Parathyroid adenoma (tissue), 2 donors: Measurements from ENCODE around the gene ITCH.

Source experiments
- H2AFZ ChIP-seq: fragments of 300-600 bp; sonication (generic); one replicate; pipeline ENCODE4 v1.7.0; 2017; ENCODE audit warnings: antibody characterized with exemption, mild to moderate bottlenecking
- H3K27ac ChIP-seq: fragments of 300-600 bp; sonication (generic); one replicate; pipeline ENCODE4 v1.7.0; 2017
- H3K27me3 ChIP-seq: fragments of 300-600 bp; sonication (generic); one replicate; pipeline ENCODE4 v1.7.0; 2017; ENCODE audit warnings: low read length; ENCODE audit not compliant: control insufficient read depth, insufficient read depth
- H3K36me3 ChIP-seq: fragments of 300-600 bp; sonication (generic); one replicate; pipeline ENCODE4 v1.7.0; 2017; ENCODE audit warnings: low read length; ENCODE audit not compliant: control insufficient read depth, insufficient read depth
- H3K4me1 ChIP-seq: fragments of 300-600 bp; sonication (generic); one replicate; pipeline ENCODE4 v1.7.0; 2017; ENCODE audit warnings: control low read depth
- H3K4me2 ChIP-seq: fragments of 300-600 bp; sonication (generic); one replicate; pipeline ENCODE4 v1.7.0; 2017; ENCODE audit warnings: low read length
- H3K4me3 ChIP-seq: fragments of 300-600 bp; sonication (generic); one replicate; pipeline ENCODE4 v1.7.0; 2017; ENCODE audit warnings: low read depth, low read length
- H3K79me2 ChIP-seq: fragments of 300-600 bp; sonication (generic); one replicate; pipeline ENCODE4 v1.7.0; 2017; ENCODE audit warnings: control low read depth
- H3K9ac ChIP-seq: fragments of 300-600 bp; sonication (generic); one replicate; pipeline ENCODE4 v1.7.0; 2017; ENCODE audit warnings: mild to moderate bottlenecking
- H3K9me3 ChIP-seq: fragments of 300-600 bp; sonication (generic); one replicate; pipeline ENCODE4 v1.7.0; 2017; ENCODE audit warnings: low read length; ENCODE audit not compliant: control insufficient read depth
- TF ChIP-seq, protein P1 (sequence below): fragments of 300-600 bp; sonication (generic); IDR thresholded peaks from one replicate; pipeline ENCODE4 v1.7.0; 2017; ENCODE audit warnings: antibody characterized with exemption, mild to moderate bottlenecking
- donor health status: primary hyperparathyroidism.

Gene ITCH

DNA sequence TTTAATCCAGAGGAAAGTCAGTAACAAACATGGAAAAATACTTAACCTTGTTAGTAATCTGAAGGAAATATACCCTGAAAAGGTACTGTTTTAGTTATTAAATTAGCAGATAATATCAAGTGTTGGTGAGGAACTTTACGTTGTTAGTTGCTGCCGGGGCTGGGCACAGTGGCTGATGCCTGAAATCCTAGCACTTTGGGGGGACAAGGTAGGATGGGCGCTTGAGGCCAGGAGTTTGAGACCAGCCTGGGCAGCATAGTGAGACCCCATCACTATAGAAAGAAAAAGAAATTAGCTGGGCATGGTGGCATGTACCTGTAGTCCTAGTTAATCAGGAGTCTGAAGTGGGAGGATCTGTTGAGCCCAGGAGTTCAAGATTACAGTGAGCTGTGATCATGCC, 80.5 kb downstream of the ITCH start:
- Histone ChIP-seq H2AFZ (no peak overlapping the region), H3K4me3 (no peak overlapping the region), H3K9me3 (no peaks in the 10 kb centered on the region), H3K9ac (no peak overlapping the region), H3K4me1 (no peaks in the 10 kb centered on the region), H3K4me2 (no peak overlapping the region), H3K27ac (no peak overlapping the region), H3K79me2 (no peaks in the 10 kb centered on the region), H3K36me3 (no peaks in the 10 kb centered on the region), H3K27me3 (no peaks in the 10 kb centered on the region)
- TF ChIP-seq, protein P1, sequence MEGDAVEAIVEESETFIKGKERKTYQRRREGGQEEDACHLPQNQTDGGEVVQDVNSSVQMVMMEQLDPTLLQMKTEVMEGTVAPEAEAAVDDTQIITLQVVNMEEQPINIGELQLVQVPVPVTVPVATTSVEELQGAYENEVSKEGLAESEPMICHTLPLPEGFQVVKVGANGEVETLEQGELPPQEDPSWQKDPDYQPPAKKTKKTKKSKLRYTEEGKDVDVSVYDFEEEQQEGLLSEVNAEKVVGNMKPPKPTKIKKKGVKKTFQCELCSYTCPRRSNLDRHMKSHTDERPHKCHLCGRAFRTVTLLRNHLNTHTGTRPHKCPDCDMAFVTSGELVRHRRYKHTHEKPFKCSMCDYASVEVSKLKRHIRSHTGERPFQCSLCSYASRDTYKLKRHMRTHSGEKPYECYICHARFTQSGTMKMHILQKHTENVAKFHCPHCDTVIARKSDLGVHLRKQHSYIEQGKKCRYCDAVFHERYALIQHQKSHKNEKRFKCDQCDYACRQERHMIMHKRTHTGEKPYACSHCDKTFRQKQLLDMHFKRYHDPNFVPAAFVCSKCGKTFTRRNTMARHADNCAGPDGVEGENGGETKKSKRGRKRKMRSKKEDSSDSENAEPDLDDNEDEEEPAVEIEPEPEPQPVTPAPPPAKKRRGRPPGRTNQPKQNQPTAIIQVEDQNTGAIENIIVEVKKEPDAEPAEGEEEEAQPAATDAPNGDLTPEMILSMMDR: no peak

DNA sequence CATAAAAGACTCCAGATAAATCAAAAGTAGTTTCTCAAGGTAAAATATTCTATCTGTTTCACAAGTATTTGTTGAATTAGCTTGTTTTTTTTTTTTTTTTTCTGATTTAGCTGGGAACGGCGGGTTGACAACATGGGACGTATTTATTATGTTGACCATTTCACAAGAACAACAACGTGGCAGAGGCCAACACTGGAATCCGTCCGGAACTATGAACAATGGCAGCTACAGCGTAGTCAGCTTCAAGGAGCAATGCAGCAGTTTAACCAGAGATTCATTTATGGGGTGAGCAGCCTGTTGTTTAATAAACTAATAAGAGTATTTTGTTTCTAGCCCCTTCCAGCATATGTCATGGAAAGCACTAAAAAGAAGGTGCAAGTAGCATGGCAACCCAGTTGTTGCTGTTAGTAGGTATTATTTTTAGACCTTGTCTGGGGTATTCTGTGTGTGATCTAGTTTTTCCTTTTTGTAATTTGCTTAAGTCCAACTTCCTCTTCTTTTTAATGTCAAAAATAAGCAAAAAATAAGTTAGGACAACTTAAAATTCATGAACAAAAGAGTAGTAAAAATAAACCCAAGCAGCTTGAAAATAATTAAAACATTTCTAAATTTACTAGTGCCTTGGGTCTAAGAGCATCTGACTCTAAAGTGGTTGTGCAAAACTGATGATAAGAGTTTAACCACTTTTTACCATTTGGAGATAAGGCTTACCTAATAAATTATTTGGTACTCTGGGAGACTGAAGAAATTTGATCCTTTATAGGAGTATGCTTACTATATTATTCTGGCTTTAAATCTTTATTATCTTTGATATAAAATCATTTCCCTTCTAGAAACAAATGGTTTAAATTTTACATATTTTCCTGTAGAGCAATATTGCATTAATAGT, 82.3 kb downstream of the ITCH start:
- no peak overlapping the region for H3K4me2 ChIP-seq
- H3K9ac ChIP-seq: no peak overlapping the region
- H3K27ac ChIP-seq: no peak overlapping the region
- H3K9me3 ChIP-seq: no peaks in the 10 kb centered on the region
- H3K4me1 ChIP-seq: no peaks in the 10 kb centered on the region
- H3K4me3 ChIP-seq: no peak overlapping the region
- H2AFZ ChIP-seq: no peak overlapping the region
- H3K79me2 ChIP-seq: no peaks in the 10 kb centered on the region
- H3K36me3 ChIP-seq: no peaks in the 10 kb centered on the region
- TF ChIP-seq, protein P1: no peak
- H3K27me3 ChIP-seq: no peaks in the 10 kb centered on the region

DNA sequence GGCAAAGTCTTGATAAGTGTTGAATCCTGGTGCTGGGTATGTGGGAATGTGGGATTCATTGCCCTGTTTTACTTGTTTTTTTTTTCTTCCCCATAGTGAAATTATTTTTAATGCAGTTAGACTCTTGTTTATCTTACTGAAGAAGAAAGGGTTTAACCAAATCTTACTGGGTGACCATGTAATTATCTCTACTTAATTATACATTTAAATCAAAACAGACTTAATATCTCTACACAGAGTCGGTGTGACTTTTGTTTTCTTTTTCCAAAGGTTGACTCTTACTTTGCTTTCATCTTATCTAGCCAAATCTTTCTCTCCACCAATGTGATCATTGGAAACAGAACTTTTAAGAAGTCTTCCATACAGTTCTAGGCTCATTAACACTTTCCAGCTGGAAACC, 85.4 kb downstream of the ITCH start:
- H3K9me3 ChIP-seq: no peaks in the 10 kb centered on the region
- no peak overlapping the region for H3K4me2 ChIP-seq
- no peak overlapping the region for H3K9ac ChIP-seq
- no peak overlapping the region for H2AFZ ChIP-seq
- TF ChIP-seq, protein P1: no peak
- H3K4me3 ChIP-seq: no peak overlapping the region
- no peaks in the 10 kb centered on the region for H3K4me1 ChIP-seq
- no peaks in the 10 kb centered on the region for H3K79me2 ChIP-seq
- H3K27me3 ChIP-seq: no peaks in the 10 kb centered on the region
- no peak overlapping the region for H3K27ac ChIP-seq
- H3K36me3 ChIP-seq: no peaks in the 10 kb centered on the region

DNA sequence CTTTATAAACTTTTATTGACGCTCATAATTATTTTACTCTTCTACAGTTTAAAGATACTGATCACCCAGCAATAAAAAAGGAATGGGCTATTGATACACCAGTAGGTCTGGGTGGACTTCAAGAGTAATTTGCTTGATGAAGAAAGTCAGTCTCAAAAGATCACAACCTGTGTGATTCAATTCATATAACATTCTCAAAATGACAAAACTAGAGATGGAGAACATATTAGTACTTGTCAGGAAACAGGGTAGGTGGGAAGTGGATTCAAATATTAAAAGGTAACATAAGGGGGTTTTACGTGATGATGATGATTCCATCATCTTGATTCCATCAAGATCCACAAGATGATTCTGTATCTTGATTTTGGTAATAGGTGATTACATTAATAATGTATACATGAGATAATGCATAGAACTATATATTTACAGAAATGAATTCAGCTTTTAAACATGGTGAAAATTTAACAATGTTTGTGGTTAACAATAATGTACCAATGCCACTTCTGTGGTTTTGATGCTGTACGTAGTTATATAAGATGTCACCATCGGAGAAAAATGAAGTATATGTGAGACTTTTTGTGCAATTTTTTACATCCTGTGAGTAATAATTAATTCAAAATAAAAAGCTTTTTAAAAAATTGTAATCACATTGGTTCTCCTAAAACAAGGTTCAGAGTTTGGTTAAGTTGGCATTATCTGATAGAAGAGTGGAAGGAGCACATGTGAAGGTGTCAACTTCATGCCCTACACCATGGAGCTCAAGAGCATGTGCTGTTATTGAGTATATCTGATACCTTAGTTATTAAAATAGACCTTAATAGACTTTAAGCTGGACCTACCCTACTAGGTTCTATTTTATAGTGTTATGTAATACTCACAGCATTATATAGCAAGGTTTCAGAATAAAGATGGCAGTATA, 86.9 kb downstream of the ITCH start:
- Histone ChIP-seq H3K27ac (no peak overlapping the region), H3K36me3 (no peaks in the 10 kb centered on the region), H3K4me3 (no peak overlapping the region), H2AFZ (no peak overlapping the region), H3K9ac (no peak overlapping the region), H3K4me2 (no peak overlapping the region), H3K27me3 (no peaks in the 10 kb centered on the region), H3K4me1 (no peaks in the 10 kb centered on the region), H3K9me3 (no peaks in the 10 kb centered on the region), H3K79me2 (no peaks in the 10 kb centered on the region)
- TF ChIP-seq, protein P1: no peak
